Measurements from ENCODE around the gene SPAG5. TPM values are rescaled to one million over a fixed set of nuclear protein-coding genes. Genes with fewer than 3 reads are reported as not detected.

The SPAG5 gene
- total and polyA plus RNA-seq, 10 of the 15 experiments (the other 5 are each of a cell fraction or from before 2014, with no cell fraction given) = 73.5 to 171 (median 106) TPM

- H4K20me1 ChIP-seq (ENCODE audit: control insufficient read depth, insufficient read depth) = no peaks in the 10 kb centered on the region
- peaks cover 32 to 51% of the 10 kb centered on the region in 2 experiments for H3K36me3 ChIP-seq (ENCODE audit: control insufficient read depth in 2 of 2, insufficient read depth in 2 of 2, low read length in 1 of 2)
- H2AFZ ChIP-seq (ENCODE audit: control insufficient read depth, low read depth, low read length) = no peak overlapping the region
- no peak overlapping the region for H3K4me3 ChIP-seq
- TF ChIP-seq SMC3 (IDR thresholded peaks at IDR 0.05; ENCODE audit: borderline replicate concordance, low read length) (peak; percentile 38; the same call in 1 of the 2 replicates), SIN3A (IDR thresholded peaks at IDR 0.05; ENCODE audit: low read depth, low read length) (no peak), CTCF (IDR thresholded peaks at IDR 0.05 in 2 of 3, conservative IDR thresholded peaks at IDR 0.05 in 1 of 3; ENCODE audit: control insufficient read depth in 2 of 3, extremely low read depth in 1 of 3, insufficient read depth in 1 of 3, low read depth in 3 of 3, low read length in 3 of 3) (peak; percentile 62 to 75 (median 69)), RAD21 (IDR thresholded peaks at IDR 0.05; ENCODE audit: insufficient read depth, low read depth, low read length) (peak; percentile 69), LARP7 (IDR thresholded peaks at IDR 0.05) (no peak), EP300 (IDR thresholded peaks at IDR 0.05; ENCODE audit: borderline replicate concordance in 1 of 2, control insufficient read depth in 1 of 2, low read depth in 2 of 2, low read length in 2 of 2) (no peak), POLR2A (IDR thresholded peaks at IDR 0.05; ENCODE audit: low read depth, low read length) (0 out of 2 replicates have a peak, but pooled peaks have one; percentile 5), ETV6 (conservative IDR thresholded peaks at IDR 0.05 in 1 of 2, IDR thresholded peaks at IDR 0.05 in 1 of 2; ENCODE audit: borderline replicate concordance in 1 of 2, low read depth in 1 of 2) (no peak)
- POLR2A ChIA-PET = interaction anchor here (0.8 to 2.2 kb wide), 6 partner anchors 13 to 64 kb away, joined by 3 to 12 read pairs (median 4); partner anchors contain the start of gene ALDOC
- FAIRE-seq (no peak), DNase-seq (ENCODE audit: low read depth, low spot score) (no peak), ATAC-seq (peak; percentile 87)
- intact Hi-C loops (cut with micrococcal nuclease; ENCODE audit: unreplicated experiment) (loop anchor here (1.0 kb wide), 1 partner anchor 65 kb away; no protein-coding TSS in a partner anchor), in situ Hi-C loops (cut with MboI) (no loop called here)
- H3K9me3 ChIP-seq (replicated peaks; ENCODE audit: control insufficient read depth, insufficient read depth, low read length) = no peaks in the 10 kb centered on the region
- H3K9ac ChIP-seq (ENCODE audit: control insufficient read depth, insufficient read depth, low read length) = no peak overlapping the region
- no peak overlapping the region for H3K4me2 ChIP-seq (ENCODE audit: control insufficient read depth, insufficient read depth)
- SMC1A ChIA-PET (ENCODE audit: uncharacterized antibody, unreplicated experiment) = interaction anchor here (1.0 to 2.8 kb wide), 7 partner anchors 7 to 116 kb away, joined by 3 to 18 read pairs (median 5); partner anchors contain the start of gene PIGS
- RAD21 ChIA-PET (ENCODE audit: unreplicated experiment) = interaction anchor here (0.9 to 3.2 kb wide), 8 partner anchors 14 to 118 kb away, joined by 3 to 24 read pairs (median 8); partner anchors contain the start of genes ALDOC and PIGS
- H3K79me2 ChIP-seq (ENCODE audit: control insufficient read depth, insufficient read depth, low read length) = no peaks in the 10 kb centered on the region
- no peaks in the 10 kb centered on the region for H3K27me3 ChIP-seq (replicated peaks in 1 of 2; ENCODE audit: control insufficient read depth in 2 of 2, insufficient read depth in 2 of 2, low read length in 1 of 2)
- H3K4me1 ChIP-seq (ENCODE audit: control insufficient read depth, insufficient read depth, low read length) = no peaks in the 10 kb centered on the region; the same call in none of the 2 replicates
- H3K27ac ChIP-seq (ENCODE audit: control insufficient read depth, insufficient read depth) = no peak overlapping the region; the same call in 1 of the 2 replicates
- CTCF ChIA-PET = interaction anchor here (0.5 to 8.2 kb wide), 19 partner anchors 9 to 120 kb away, joined by 3 to 88 read pairs (median 6); partner anchors contain the start of genes ALDOC, BLTP2, SPAG5 and UNC119
- BruUV-seq (replicated peaks) = no TSS peak
- 80% methylated on average over 6 of the region's 6 CpGs for WGBS (ENCODE audit: insufficient coverage, insufficient replicate concordance, low lambda C conversion rate, missing lambda C conversion rate)
Observed at GRCh38 chr17:28612936-28613872, 14.4 kb upstream of the SPAG5 start.

Data from GM12878 (cell line).